GM19035 (cell line): Measurements from ENCODE around the gene COMMD1.
A peak's percentile ranks its signal among the peaks of the same experiment; 100 is the strongest.
"Not testable (repeated sequence)": the region's sequence is repeated elsewhere in the genome, so short reads cannot be mapped to it uniquely, and the experiment has no call there.

Source experiments
- ATAC-seq: cut with Tn5 transposase; IDR thresholded peaks from one replicate; pipeline ENCODE4 v1.9.1; 2021; ENCODE audit not compliant: unreplicated experiment

The COMMD1 gene

GRCh38 chr2:61962095-61962984 is 56.9 kb downstream of the COMMD1 start:
- ATAC-seq: no peak

- no peak for ATAC-seq
Measured at GRCh38 chr2:61966087-61966727, 60.7 kb downstream of the COMMD1 start.

GRCh38 chr2:61967262-61967661 is 61.8 kb downstream of the COMMD1 start:
- no peak for ATAC-seq

- no peak for ATAC-seq
Measured at GRCh38 chr2:61969376-61969775, 63.9 kb downstream of the COMMD1 start.

- no peak for ATAC-seq
Measured at GRCh38 chr2:61970807-61971556, 65.5 kb downstream of the COMMD1 start.

GRCh38 chr2:61978522-61978921 is 73.0 kb downstream of the COMMD1 start:
- ATAC-seq: peak; percentile 47

GRCh38 chr2:61980758-61981157 is 75.3 kb downstream of the COMMD1 start:
- ATAC-seq: no peak

GRCh38 chr2:61984682-61985081 is 79.2 kb downstream of the COMMD1 start:
- no peak for ATAC-seq

- ATAC-seq: no peak
Measured at GRCh38 chr2:61988462-61989366, 83.2 kb downstream of the COMMD1 start.

GRCh38 chr2:61993422-61994024 is 88.0 kb downstream of the COMMD1 start:
- ATAC-seq: no peak

GRCh38 chr2:61994531-61994930 is 89.1 kb downstream of the COMMD1 start:
- no peak for ATAC-seq

- ATAC-seq: no peak
Measured at GRCh38 chr2:61995065-61995464, 89.6 kb downstream of the COMMD1 start.

GRCh38 chr2:61995515-61995914 is 90.0 kb downstream of the COMMD1 start:
- peak; percentile 77 for ATAC-seq

- ATAC-seq: no peak
Measured at GRCh38 chr2:61998426-61998825, 93.0 kb downstream of the COMMD1 start.

GRCh38 chr2:62000538-62000937 is 95.1 kb downstream of the COMMD1 start:
- no peak for ATAC-seq

GRCh38 chr2:62001431-62001830 is 96.0 kb downstream of the COMMD1 start:
- no peak for ATAC-seq

- not testable (repeated sequence) for ATAC-seq
Measured at GRCh38 chr2:62004428-62004827, 99.0 kb downstream of the COMMD1 start.

- ATAC-seq: no peak
Measured at GRCh38 chr2:62007555-62007954, 102.1 kb downstream of the COMMD1 start.

- ATAC-seq: no peak
Measured at GRCh38 chr2:62010632-62011256, 105.3 kb downstream of the COMMD1 start.

- no peak for ATAC-seq
Measured at GRCh38 chr2:62013641-62014040, 108.2 kb downstream of the COMMD1 start.
